WTC11 (cell line): ENCODE measurements around the gene CACNA1A.

Experiments
- E2F1 ChIP-seq: sonication (generic); formaldehyde crosslinking; IDR thresholded peaks from 2 replicates; pipeline ENCODE4 v1.8.0; 2022; ENCODE audit warnings: mild to moderate bottlenecking, missing genetic modification reagents
- ESRRA ChIP-seq: sonication (generic); formaldehyde crosslinking; IDR thresholded peaks from 2 replicates; pipeline ENCODE4 v1.8.1; 2022; ENCODE audit warnings: mild to moderate bottlenecking, missing genetic modification reagents, borderline replicate concordance
- JUN ChIP-seq: sonication (generic); formaldehyde crosslinking; IDR thresholded peaks from 2 replicates; pipeline ENCODE4 v1.8.0; 2023; ENCODE audit warnings: mild to moderate bottlenecking, missing genetic modification reagents
- PREB ChIP-seq: sonication (generic); formaldehyde crosslinking; IDR thresholded peaks from 2 replicates; pipeline ENCODE4 v1.8.1; 2022; ENCODE audit warnings: mild to moderate bottlenecking, missing genetic modification reagents, moderate library complexity, borderline replicate concordance
- TF ChIP-seq, protein P1 (sequence below): fragments of 200-600 bp; IDR thresholded peaks from 2 replicates; pipeline ENCODE4 v1.8.0; 2022; ENCODE audit warnings: antibody characterized with exemption
- TF ChIP-seq, protein P2 (sequence below): sonication (generic); formaldehyde crosslinking; IDR thresholded peaks from 2 replicates; pipeline ENCODE4 v1.8.0; 2022; ENCODE audit warnings: mild to moderate bottlenecking, missing genetic modification reagents

GRCh38 chr19:13506471-13506820, at the start of gene CACNA1A:
- TF ChIP-seq, protein P1, sequence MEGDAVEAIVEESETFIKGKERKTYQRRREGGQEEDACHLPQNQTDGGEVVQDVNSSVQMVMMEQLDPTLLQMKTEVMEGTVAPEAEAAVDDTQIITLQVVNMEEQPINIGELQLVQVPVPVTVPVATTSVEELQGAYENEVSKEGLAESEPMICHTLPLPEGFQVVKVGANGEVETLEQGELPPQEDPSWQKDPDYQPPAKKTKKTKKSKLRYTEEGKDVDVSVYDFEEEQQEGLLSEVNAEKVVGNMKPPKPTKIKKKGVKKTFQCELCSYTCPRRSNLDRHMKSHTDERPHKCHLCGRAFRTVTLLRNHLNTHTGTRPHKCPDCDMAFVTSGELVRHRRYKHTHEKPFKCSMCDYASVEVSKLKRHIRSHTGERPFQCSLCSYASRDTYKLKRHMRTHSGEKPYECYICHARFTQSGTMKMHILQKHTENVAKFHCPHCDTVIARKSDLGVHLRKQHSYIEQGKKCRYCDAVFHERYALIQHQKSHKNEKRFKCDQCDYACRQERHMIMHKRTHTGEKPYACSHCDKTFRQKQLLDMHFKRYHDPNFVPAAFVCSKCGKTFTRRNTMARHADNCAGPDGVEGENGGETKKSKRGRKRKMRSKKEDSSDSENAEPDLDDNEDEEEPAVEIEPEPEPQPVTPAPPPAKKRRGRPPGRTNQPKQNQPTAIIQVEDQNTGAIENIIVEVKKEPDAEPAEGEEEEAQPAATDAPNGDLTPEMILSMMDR = no peak
- TF ChIP-seq ESRRA (CRISPR knock-in tag) = no peak
- TF ChIP-seq E2F1 = no peak
- TF ChIP-seq PREB (CRISPR knock-in tag) = no peak
- no peak for TF ChIP-seq JUN
- TF ChIP-seq, protein P2, sequence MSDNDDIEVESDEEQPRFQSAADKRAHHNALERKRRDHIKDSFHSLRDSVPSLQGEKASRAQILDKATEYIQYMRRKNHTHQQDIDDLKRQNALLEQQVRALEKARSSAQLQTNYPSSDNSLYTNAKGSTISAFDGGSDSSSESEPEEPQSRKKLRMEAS (CRISPR knock-in tag) = no peak
